Panc1 (cell line): ENCODE results near the gene FADD. TPM values are rescaled to one million over a fixed set of nuclear protein-coding genes. Genes with fewer than 3 reads are reported as not detected.

Experiments
- ATAC-seq: fragments of 200-7000 bp; cut with Tn5 transposase; 2 replicates; pipeline ENCODE4 v1.9.1; 2020; ENCODE audit warnings: mild to moderate bottlenecking, moderate library complexity
- BruUV-seq: library from RNA; stranded (reverse); fragments of 400-500 nt; replicated peaks from 2 replicates; lab custom pipeline; 2021; lab: Mats Ljungman, UMichigan
- CTCF ChIA-PET: fragments of 300-600 bp; sonication (Branson Sonifier 250); formaldehyde crosslinking; loops from one replicate; lab custom pipeline; 2022; ENCODE audit warnings: antibody characterized with exemption; lab: Charles Lee
- POLR2A ChIA-PET: fragments of 300-600 bp; sonication (Branson Sonifier 250); formaldehyde crosslinking; loops from one replicate; lab custom pipeline; 2022; ENCODE audit warnings: antibody characterized with exemption; lab: Charles Lee
- DNase-seq: peaks from one replicate; pipeline ENCODE4 v3.0.0-alpha.2; 2010; ENCODE audit warnings: low read depth, low spot score
- H3K27ac ChIP-seq: 2 replicates; pipeline ENCODE4 v1.5.1; 2011; ENCODE audit warnings: mild to moderate bottlenecking, low read length, inconsistent platforms
- H3K27me3 ChIP-seq: fragments of 200-500 bp; sonication (Bioruptor generic); 2 replicates; pipeline ENCODE4 v1.6.0; 2014; ENCODE audit warnings: low read length, inconsistent platforms; ENCODE audit not compliant: control insufficient read depth, insufficient read depth
- H3K36me3 ChIP-seq: fragments of 200-500 bp; sonication (Bioruptor generic); 2 replicates; pipeline ENCODE4 v1.5.1; 2014; ENCODE audit warnings: inconsistent platforms, mild to moderate bottlenecking, low read length, moderate library complexity; ENCODE audit not compliant: control insufficient read depth, insufficient read depth
- H3K4me1 ChIP-seq: 2 replicates; pipeline ENCODE4 v1.5.1; 2011; ENCODE audit warnings: inconsistent platforms, mild to moderate bottlenecking, low read length, moderate library complexity; ENCODE audit not compliant: control insufficient read depth, insufficient read depth
- H3K4me3 ChIP-seq, 2 experiments: 2 replicates each; pipeline ENCODE4 v1.5.1; 2011 to 2012; ENCODE audit warnings: low read depth in 2 of 2, low read length in 2 of 2, mild to moderate bottlenecking in 2 of 2, inconsistent platforms in 1 of 2, moderate library complexity in 1 of 2
- H3K9me3 ChIP-seq: fragments of 200-500 bp; sonication (Bioruptor generic); 2 replicates; pipeline ENCODE4 v1.5.1; 2014; ENCODE audit warnings: low read depth, mild to moderate bottlenecking, inconsistent platforms, low read length, moderate library complexity; ENCODE audit not compliant: control insufficient read depth, insufficient read depth
- CTCF ChIP-seq: fragments of 450-650 bp; IDR thresholded peaks from 2 replicates; pipeline ENCODE4 v1.5.1; 2017; ENCODE audit warnings: mild to moderate bottlenecking
- POLR2AphosphoS5 ChIP-seq: IDR thresholded peaks from 2 replicates; pipeline ENCODE4 v1.6.1; 2012; ENCODE audit warnings: mild to moderate bottlenecking, low read depth, low read length, moderate library complexity
- REST ChIP-seq, 2 experiments: IDR thresholded peaks; 2 replicates each; pipeline ENCODE4 v1.6.1; 2011 to 2012; ENCODE audit warnings: low read depth in 2 of 2, control low read depth in 1 of 2, low read length in 1 of 2, mild to moderate bottlenecking in 1 of 2, moderate library complexity in 1 of 2; ENCODE audit not compliant: insufficient read depth in 1 of 2
- SIN3A ChIP-seq: IDR thresholded peaks from 2 replicates; pipeline ENCODE4 v1.6.1; 2012; ENCODE audit warnings: low read depth, mild to moderate bottlenecking, low read length, moderate library complexity, borderline replicate concordance; ENCODE audit not compliant: insufficient read depth
- TCF7L2 ChIP-seq: IDR thresholded peaks from 2 replicates; pipeline ENCODE4 v1.6.1; 2011; ENCODE audit warnings: mild to moderate bottlenecking, low read depth, low read length, inconsistent platforms
- in situ Hi-C: cut with HindIII; loops from 2 replicates; pipeline ENCODE4 v1.10.0; 2016; ENCODE audit warnings: low sequenced_read_pairs, low pct_unique_long_range_greater_than_20kb
- intact Hi-C: fragments of 100-400 bp; cut with micrococcal nuclease; formaldehyde crosslinking; loops from one replicate; pipeline ENCODE4 v1.10.0; 2022; ENCODE audit not compliant: unreplicated experiment
- total RNA-seq: library from RNA; stranded (reverse); gene quantifications from one replicate; pipeline ENCODE4 v1.2.1, GENCODE V29; 2021; ENCODE audit not compliant: unreplicated experiment

Gene FADD
- total RNA-seq, 1 experiment from 2014 or later: 47.3 TPM

- H3K27me3 ChIP-seq: no peaks in the 10 kb centered on the region
- no peak overlapping the region for H3K4me3 ChIP-seq
- CTCF ChIA-PET: interaction anchor here (0.5 to 0.6 kb wide), 2 partner anchors 86 to 648 kb away, joined by 4 read pairs; no protein-coding TSS in a partner anchor
- H3K9me3 ChIP-seq: no peaks in the 10 kb centered on the region
- in situ Hi-C loops: loop anchor here (10.0 to 25.0 kb wide), 2 partner anchors 79 to 221 kb away; no protein-coding TSS in a partner anchor
- intact Hi-C loops: no loop called here
- H3K27ac ChIP-seq: no peak overlapping the region
- H3K36me3 ChIP-seq: no peaks in the 10 kb centered on the region
- DNase-seq: no peak
- POLR2A ChIA-PET: no interaction called here
- H3K4me1 ChIP-seq: no peaks in the 10 kb centered on the region
- TF ChIP-seq CTCF (no peak), TCF7L2 (no peak), SIN3A (no peak), REST (IDR thresholded peaks at IDR 0.05; ENCODE audit: insufficient read depth in 1 of 2, low read depth in 2 of 2, low read length in 1 of 2) (no peak), POLR2AphosphoS5 (no peak)
- ATAC-seq: no peak
- no TSS peak for BruUV-seq
Measured at GRCh38 chr11:70183483-70184176, 19.5 kb upstream of the FADD start.

- ATAC-seq (no peak), DNase-seq (no peak)
- in situ Hi-C loops (loop anchor here (10.0 to 25.0 kb wide), 2 partner anchors 80 to 222 kb away; no protein-coding TSS in a partner anchor), intact Hi-C loops (no loop called here)
- Histone ChIP-seq H3K27ac (no peak overlapping the region), H3K4me3 (no peak overlapping the region), H3K4me1 (no peaks in the 10 kb centered on the region), H3K9me3 (no peaks in the 10 kb centered on the region), H3K36me3 (no peaks in the 10 kb centered on the region), H3K27me3 (no peaks in the 10 kb centered on the region)
- TF ChIP-seq POLR2AphosphoS5: no peak
- no peak for TF ChIP-seq REST (IDR thresholded peaks at IDR 0.05; ENCODE audit: insufficient read depth in 1 of 2, low read depth in 2 of 2, low read length in 1 of 2)
- TF ChIP-seq TCF7L2: no peak
- no peak for TF ChIP-seq CTCF
- no peak for TF ChIP-seq SIN3A
- ChIA-PET POLR2A (no interaction called here), CTCF (interaction anchor here (0.6 kb wide), 1 partner anchor 22 kb away, joined by 6 read pairs; no protein-coding TSS in a partner anchor)
- no TSS peak for BruUV-seq
Measured at GRCh38 chr11:70184396-70184795, 18.7 kb upstream of the FADD start.
